Muscle of leg (tissue), 16 donors: ENCODE data around the gene WEE2. TPM values are rescaled to one million over a fixed set of nuclear protein-coding genes. Genes with fewer than 3 reads are reported as not detected.

ENCODE experiments used
- DNase-seq: peaks from one replicate; pipeline ENCODE4 v3.0.0; 2013
- H3K27ac ChIP-seq: one replicate; pipeline ENCODE4 v1.5.1; 2013; ENCODE audit warnings: mild to moderate bottlenecking, low read length, control low read depth
- H3K27me3 ChIP-seq: one replicate; pipeline ENCODE4 v1.6.1; 2013; ENCODE audit warnings: low read length; ENCODE audit not compliant: control insufficient read depth, insufficient read depth
- H3K36me3 ChIP-seq: one replicate; pipeline ENCODE4 v1.6.1; 2013; ENCODE audit warnings: low read length; ENCODE audit not compliant: control insufficient read depth, insufficient read depth
- H3K4me1 ChIP-seq: one replicate; pipeline ENCODE4 v1.6.1; 2013; ENCODE audit warnings: low read length; ENCODE audit not compliant: control insufficient read depth, insufficient read depth
- H3K4me3 ChIP-seq: one replicate; pipeline ENCODE4 v1.5.1; 2013; ENCODE audit warnings: low read length, control low read depth
- H3K9me3 ChIP-seq: replicated peaks from 2 replicates; pipeline ENCODE4 v1.6.1; 2013; ENCODE audit warnings: low read depth, low read length; ENCODE audit not compliant: control insufficient read depth
- WGBS: methylation state at CpG from one replicate; pipeline ENCODE4 v1.1.5; 2013; ENCODE audit warnings: missing lambda C conversion rate; ENCODE audit not compliant: insufficient coverage; 5-methylcytosine and 5-hydroxymethylcytosine counted together
- long read RNA-seq, 11 donors: transcript quantifications; one replicate each; lab custom pipeline, GENCODE V29; 2026
- polyA plus RNA-seq, 8 donors: library from polyadenylated mRNA; unstranded; fragments of 120-200 nt; gene quantifications; one replicate each; pipeline versions ENCODE4 v1.2.1 to v1.2.3, GENCODE V29; 2013; ENCODE audit warnings: inconsistent platforms in 1 of 8, low replicate concordance in 1 of 8; ENCODE audit not compliant: insufficient read length in 8 of 8, insufficient read depth in 1 of 8
- total RNA-seq: library from RNA; stranded (reverse); fragments of 120-200 nt; gene quantifications from one replicate; pipeline ENCODE4 v1.2.4, GENCODE V29; 2013

WEE2 gene
- total RNA-seq (0.09 TPM), polyA plus RNA-seq (under 1 TPM in 3 of 8 donors, not detected in 5; 0.06 to 0.44 (median 0.12) TPM)
- long read RNA-seq, donor 1 = 0 reads
- long read RNA-seq, donor 2 = 0 reads
- long read RNA-seq, donor 3 = 0 reads
- long read RNA-seq, donor 4 = 0 reads
- long read RNA-seq, donor 5 = 0 reads
- long read RNA-seq, donor 6 = 0 reads
- long read RNA-seq, donor 7 = 0 reads
- long read RNA-seq, donor 8 = 0 reads
- long read RNA-seq, donor 9 = 0 reads
- long read RNA-seq, donor 10 = 0 reads
- long read RNA-seq, donor 11 = 0 reads

- Histone ChIP-seq H3K27me3 (peaks cover 10% of the 10 kb centered on the region), H3K4me1 (no peaks in the 10 kb centered on the region), H3K9me3 (no peaks in the 10 kb centered on the region), H3K36me3 (no peaks in the 10 kb centered on the region), H3K4me3 (no peak within 1 kb of the TSS), H3K27ac (no peak within 1 kb of the TSS)
- 77% methylated on average over 2 of the region's 6 CpGs for WGBS
- DNase-seq = no peak
These were observed at the start of gene WEE2 for GRCh38 chr7:141708351-141708750. Gene WEE2, plus strand, starts transcription at chr7:141708353. Its CDS starts 406 bp downstream, at chr7:141708759.

- 72% methylated on average over 6 of the region's 6 CpGs for WGBS
- H3K9me3 ChIP-seq = no peaks in the 10 kb centered on the region
- no peaks in the 10 kb centered on the region for H3K27me3 ChIP-seq
- peaks cover 44% of the 10 kb centered on the region for H3K36me3 ChIP-seq
- no peak overlapping the region for H3K27ac ChIP-seq
- no peaks in the 10 kb centered on the region for H3K4me1 ChIP-seq
- DNase-seq = no peak
- H3K4me3 ChIP-seq = no peak overlapping the region
These were observed 48.7 kb upstream of the WEE2 start for GRCh38 chr7:141659501-141659900.

DNA sequence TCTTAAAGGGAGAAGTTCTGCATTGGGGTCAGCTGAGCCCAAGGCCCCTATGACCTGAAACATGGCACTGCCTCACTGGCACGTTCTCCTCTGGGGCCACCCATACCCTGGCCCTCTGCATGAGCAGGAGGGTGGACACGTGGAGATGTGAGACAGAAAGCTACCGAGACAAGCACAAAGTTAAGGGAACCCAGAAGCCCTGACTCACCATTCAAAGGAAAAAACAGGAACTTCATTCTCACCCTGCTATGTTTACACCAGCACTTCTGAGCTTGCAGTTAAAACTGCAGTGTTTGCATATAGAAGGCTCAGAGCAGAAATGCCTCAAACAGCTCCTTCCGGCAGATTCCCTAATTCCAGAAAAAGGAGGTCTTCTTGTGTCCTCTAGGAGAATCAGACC, 47.9 kb upstream of the WEE2 start:
- peak; percentile 73 for DNase-seq
- no peaks in the 10 kb centered on the region for H3K4me1 ChIP-seq
- H3K4me3 ChIP-seq = no peak overlapping the region
- no peak overlapping the region for H3K27ac ChIP-seq
- no peaks in the 10 kb centered on the region for H3K9me3 ChIP-seq
- H3K36me3 ChIP-seq = peaks cover 51% of the 10 kb centered on the region
- 86% methylated on average over 1 of the region's 4 CpGs for WGBS
- H3K27me3 ChIP-seq = no peaks in the 10 kb centered on the region

GRCh38 chr7:141663081-141663849, 44.9 kb upstream of the WEE2 start:
- 83% methylated on average over 1 of the region's 6 CpGs for WGBS
- Histone ChIP-seq H3K4me1 (no peaks in the 10 kb centered on the region), H3K36me3 (peaks cover 55% of the 10 kb centered on the region), H3K4me3 (no peak overlapping the region), H3K27me3 (no peaks in the 10 kb centered on the region), H3K9me3 (no peaks in the 10 kb centered on the region), H3K27ac (no peak overlapping the region)
- DNase-seq = no peak

DNA sequence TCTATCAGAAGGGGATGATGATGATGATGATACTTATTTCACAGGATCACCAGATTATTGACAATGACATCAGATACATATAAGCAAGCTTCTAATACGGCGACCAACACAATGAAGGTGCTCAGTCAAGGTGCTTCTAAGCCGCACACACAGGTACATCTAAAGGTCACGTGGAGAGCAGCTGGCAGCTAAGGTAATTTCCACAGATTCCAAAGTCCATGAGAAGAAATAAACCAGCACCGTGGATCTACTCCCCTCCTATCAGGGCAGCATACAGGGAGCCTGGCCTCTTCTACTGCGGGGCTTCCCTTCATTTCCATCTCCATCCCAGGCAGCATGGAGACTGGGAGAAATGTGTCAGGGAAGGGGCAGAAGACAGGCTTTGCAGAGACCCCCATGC, 43.7 kb upstream of the WEE2 start:
- Histone ChIP-seq H3K36me3 (peaks cover 47% of the 10 kb centered on the region), H3K9me3 (no peaks in the 10 kb centered on the region), H3K27me3 (no peaks in the 10 kb centered on the region), H3K4me3 (no peak overlapping the region), H3K27ac (no peak overlapping the region), H3K4me1 (no peaks in the 10 kb centered on the region)
- DNase-seq = no peak
- WGBS = 85% methylated on average over 4 of the region's 6 CpGs

GRCh38 chr7:141665208-141666035, 42.7 kb upstream of the WEE2 start:
- H3K36me3 ChIP-seq = peaks cover 43% of the 10 kb centered on the region
- H3K4me3 ChIP-seq = no peak overlapping the region
- no peak for DNase-seq
- H3K4me1 ChIP-seq = no peaks in the 10 kb centered on the region
- no peaks in the 10 kb centered on the region for H3K9me3 ChIP-seq
- 93% methylated on average over 12 of the region's 18 CpGs for WGBS
- no peaks in the 10 kb centered on the region for H3K27me3 ChIP-seq
- no peak overlapping the region for H3K27ac ChIP-seq

GRCh38 chr7:141666071-141666470, 42.1 kb upstream of the WEE2 start:
- no peaks in the 10 kb centered on the region for H3K9me3 ChIP-seq
- no peak overlapping the region for H3K4me3 ChIP-seq
- no peak overlapping the region for H3K27ac ChIP-seq
- H3K36me3 ChIP-seq = peaks cover 45% of the 10 kb centered on the region
- no peaks in the 10 kb centered on the region for H3K27me3 ChIP-seq
- DNase-seq = no peak
- no peaks in the 10 kb centered on the region for H3K4me1 ChIP-seq
- WGBS = 80% methylated on average over 3 of the region's 4 CpGs

DNA sequence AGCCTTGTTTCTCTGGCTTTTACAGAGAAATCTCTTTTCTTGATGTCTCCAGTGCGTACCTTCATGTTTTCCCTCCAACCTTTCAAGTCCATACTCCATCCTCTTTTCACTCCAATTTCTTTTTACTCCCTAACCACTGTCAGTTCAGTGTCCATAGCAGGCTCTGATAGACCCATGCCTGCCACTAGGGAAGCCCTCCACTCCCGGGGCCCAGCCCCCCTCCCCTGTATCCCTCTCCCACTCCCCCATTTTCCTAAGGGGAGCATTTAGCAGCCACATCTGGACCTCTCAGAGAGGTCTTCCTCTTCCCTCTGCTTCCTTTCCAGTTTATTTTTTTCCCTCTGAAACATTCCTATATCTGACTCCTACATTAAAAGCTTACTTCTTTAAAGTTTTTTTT, 39.3 kb upstream of the WEE2 start:
- 86% methylated on average over 2 of the region's 2 CpGs for WGBS
- Histone ChIP-seq H3K4me3 (no peak overlapping the region), H3K27ac (no peak overlapping the region), H3K27me3 (no peaks in the 10 kb centered on the region), H3K4me1 (no peaks in the 10 kb centered on the region), H3K36me3 (peaks cover 20% of the 10 kb centered on the region), H3K9me3 (peaks cover 3% of the 10 kb centered on the region)
- DNase-seq = no peak

- Histone ChIP-seq H3K9me3 (peaks cover 3% of the 10 kb centered on the region), H3K36me3 (peaks cover 3% of the 10 kb centered on the region), H3K4me3 (no peak overlapping the region), H3K4me1 (no peaks in the 10 kb centered on the region), H3K27me3 (no peaks in the 10 kb centered on the region), H3K27ac (no peak overlapping the region)
- WGBS = 89% methylated on average over 4 of the region's 7 CpGs
- no peak for DNase-seq
These were observed 36.3 kb upstream of the WEE2 start for GRCh38 chr7:141671705-141672496.
